K562 (cell line): ENCODE data around the gene COPB2. TPM values are rescaled to one million over a fixed set of nuclear protein-coding genes. Genes with fewer than 3 reads are reported as not detected.

Source experiments
- ATAC-seq: fragments of 200-7000 bp; cut with Tn5 transposase; 3 replicates; pipeline ENCODE4 v1.9.1; 2020; ENCODE audit warnings: moderate library complexity
- BruUV-seq: library from RNA; stranded (reverse); fragments of 400-500 nt; replicated peaks from 2 replicates; lab custom pipeline; 2021; lab: Mats Ljungman, UMichigan
- CTCF ChIA-PET: fragments of 300-600 bp; formaldehyde crosslinking; extraction: SDS; loops from one replicate; lab custom pipeline; 2021; ENCODE audit warnings: low intra/inter-chr PET ratio; lab: Yijun Ruan, JAX
- POLR2A ChIA-PET: fragments of 300-600, 350-650 bp; sonication (Branson Sonifier 250); formaldehyde crosslinking; extraction: SDS; loops from one replicate; lab custom pipeline; 2021; ENCODE audit warnings: antibody characterized with exemption, inconsistent platforms; lab: Yijun Ruan, JAX
- DNase-seq, 4 experiments: peaks; one replicate each; pipeline versions ENCODE4 v3.0.0 to v3.0.0-alpha.2; 2011 to 2018; ENCODE audit warnings: low spot score in 3 of 4, mixed read lengths in 3 of 4; ENCODE audit errors: extremely low read depth in 1 of 4
- FAIRE-seq: peaks from 2 replicates; lab custom pipeline; 2011; peaks lifted over from hg19 to GRCh38; lab: Jason Lieb, UNC
- H2AFZ ChIP-seq: 2 replicates; pipeline ENCODE4 v1.6.0; 2011; ENCODE audit warnings: low read depth, low read length, control low read depth, inconsistent platforms
- H3K27ac ChIP-seq: fragments of 200-600 bp; 3 replicates; pipeline ENCODE4 v1.8.0; 2011; ENCODE audit warnings: low read depth, mild to moderate bottlenecking, control low read depth, inconsistent platforms, low read length, moderate library complexity, mixed read lengths; ENCODE audit errors: extremely low read depth
- H3K27me3 ChIP-seq, 2 experiments: fragments of 300-600 bp in 1 of 2; 2 replicates in 1 of 2; 3 replicates in 1 of 2; pipeline versions ENCODE4 v1.6.0 to v1.8.0; 2011; ENCODE audit warnings: inconsistent platforms in 2 of 2, low read length in 2 of 2, mild to moderate bottlenecking in 1 of 2, mixed read lengths in 1 of 2, moderate library complexity in 1 of 2; ENCODE audit not compliant: control insufficient read depth in 2 of 2, insufficient read depth in 2 of 2
- H3K36me3 ChIP-seq: fragments of 300-600 bp; 3 replicates; pipeline ENCODE4 v1.8.0; 2011; ENCODE audit warnings: mild to moderate bottlenecking, low read length, inconsistent platforms; ENCODE audit not compliant: control insufficient read depth, insufficient read depth
- H3K4me1 ChIP-seq, 2 experiments: fragments of 200-600 bp in 1 of 2; replicated peaks in 1 of 2; 2 replicates in 1 of 2; 3 replicates in 1 of 2; pipeline versions ENCODE4 v1.5.1 to v1.8.0; 2011; ENCODE audit warnings: inconsistent platforms in 2 of 2, low read length in 2 of 2, mild to moderate bottlenecking in 1 of 2, mixed read lengths in 1 of 2, moderate library complexity in 1 of 2; ENCODE audit not compliant: control insufficient read depth in 2 of 2, insufficient read depth in 2 of 2
- H3K4me2 ChIP-seq: 2 replicates; pipeline ENCODE4 v1.6.1; 2011; ENCODE audit warnings: low read length, control low read depth, inconsistent platforms, mixed read lengths; ENCODE audit not compliant: insufficient read depth
- H3K4me3 ChIP-seq: fragments of 200-600 bp; sonication (generic), shearing (Covaris generic); 2 replicates; pipeline ENCODE4 v1.5.1; 2016; ENCODE audit warnings: control low read depth, inconsistent platforms
- H3K79me2 ChIP-seq: fragments of 200-600 bp; 3 replicates; pipeline ENCODE4 v1.8.0; 2011; ENCODE audit warnings: low read length, inconsistent platforms; ENCODE audit not compliant: control insufficient read depth, insufficient read depth
- H3K9ac ChIP-seq, 2 experiments: 2 replicates each; pipeline versions ENCODE4 v1.6.0 to v1.6.1; 2011; ENCODE audit warnings: low read depth in 2 of 2, low read length in 2 of 2, control low read depth in 1 of 2, inconsistent platforms in 1 of 2, mild to moderate bottlenecking in 1 of 2, mixed read lengths in 1 of 2; ENCODE audit not compliant: insufficient read depth in 1 of 2
- H3K9me1 ChIP-seq: one replicate; pipeline ENCODE4 v1.6.0; 2011; ENCODE audit warnings: inconsistent platforms, mild to moderate bottlenecking, low read length, moderate library complexity; ENCODE audit not compliant: control insufficient read depth, insufficient read depth
- H3K9me3 ChIP-seq: replicated peaks from 2 replicates; pipeline ENCODE4 v1.5.1; 2011; ENCODE audit warnings: low read depth, low read length, inconsistent platforms; ENCODE audit not compliant: control insufficient read depth, insufficient read depth
- H4K20me1 ChIP-seq: replicated peaks from 2 replicates; pipeline ENCODE4 v1.6.1; 2011; ENCODE audit warnings: low read length, inconsistent platforms, mixed read lengths; ENCODE audit not compliant: control insufficient read depth, insufficient read depth
- RBM25 ChIP-seq: fragments of 200-400 bp; formaldehyde crosslinking; IDR thresholded peaks from 2 replicates; pipeline ENCODE4 v1.6.1; 2018; ENCODE audit warnings: low read length, low read depth, moderate library complexity; ENCODE audit not compliant: severe bottlenecking
- THAP7 ChIP-seq: fragments of 250-450 bp; sonication (Bioruptor Pico); IDR thresholded peaks from 2 replicates; pipeline ENCODE4 v1.5.0; 2021
- THRB ChIP-seq: fragments of 450-650 bp; formaldehyde crosslinking; conservative IDR thresholded peaks from 2 replicates; pipeline ENCODE4 v1.4.0; 2022; ENCODE audit warnings: mild to moderate bottlenecking, missing genetic modification characterization
- ZFP36 ChIP-seq: fragments of 150-350 bp; IDR thresholded peaks from 2 replicates; pipeline ENCODE4 v1.6.1; 2018; ENCODE audit warnings: low read length, low read depth; ENCODE audit not compliant: partially characterized antibody
- WGBS: fragments of 100-300 bp; shearing (Covaris generic); methylation state at CpG from one replicate; pipeline ENCODE4 v1.1.6; 2016; ENCODE audit warnings: low coverage, mixed read lengths; ENCODE audit not compliant: insufficient coverage; ENCODE audit errors: missing lambda C conversion rate; 5-methylcytosine and 5-hydroxymethylcytosine counted together
- in situ Hi-C: fragments of 300-500 bp; cut with MboI; formaldehyde crosslinking; loops from 4 replicates; pipeline ENCODE4 v1.15.0; 2018; ENCODE audit warnings: inconsistent platforms, mixed read lengths
- intact Hi-C: fragments of 100-400 bp; cut with micrococcal nuclease; formaldehyde crosslinking; loops from 2 replicates; pipeline ENCODE4 v1.14.2; 2022
- polyA plus RNA-seq, 8 experiments: library from polyadenylated mRNA; depleted of rRNA in 4 of 8; stranded (reverse) in 5 of 8; unstranded in 3 of 8; fragments of >200 nt; fragmentation: Nextera tagmentation in 2 of 8; fragmentation: Illumina TruSeq in 1 of 8; extraction: Ambion mirVana in 2 of 8; extraction: Trizol in 1 of 8; gene quantifications; 2 replicates each; pipeline versions ENCODE4 v1.2.1 to v1.2.3, GENCODE V29; 2011 to 2014; ENCODE audit warnings: inconsistent platforms in 1 of 8, missing spikeins in 1 of 8
- total RNA-seq, 7 experiments: library from RNA; depleted of rRNA in 6 of 7; stranded (reverse); fragments of >200 nt in 6 of 7; fragmentation: Illumina TruSeq in 2 of 7; extraction: Trizol in 2 of 7; gene quantifications; 2 replicates each; pipeline versions ENCODE4 v1.2.1 to v1.2.3, GENCODE V29; 2011 to 2021; ENCODE audit warnings: low replicate concordance in 1 of 7

Gene COPB2
- total and polyA plus RNA-seq, 9 of the 15 experiments (the other 6 are each of a cell fraction or from before 2014, with no cell fraction given) = 64.3 to 189 (median 130) TPM

GRCh38 chr3:139311557-139311956, 77.9 kb downstream of the COPB2 start:
- CTCF ChIA-PET = no interaction called here
- FAIRE-seq = no peak
- no peak for DNase-seq
- Histone ChIP-seq H3K79me2 (no peaks in the 10 kb centered on the region), H3K9me3 (no peaks in the 10 kb centered on the region), H3K4me3 (no peak overlapping the region), H2AFZ (no peak overlapping the region), H3K9me1 (peaks cover 3% of the 10 kb centered on the region), H3K27ac (no peak overlapping the region), H3K4me2 (no peak overlapping the region), H3K4me1 (peaks cover 34 to 70% of the 10 kb centered on the region in 2 experiments), H4K20me1 (no peaks in the 10 kb centered on the region), H3K9ac (no peak overlapping the region; a peak in 1 of 4 replicates), H3K27me3 (no peaks in the 10 kb centered on the region), H3K36me3 (no peaks in the 10 kb centered on the region)
- TF ChIP-seq RBM25 (peak; percentile 90), THRB (CRISPR knock-in tag) (no peak), ZFP36 (peak; percentile 68)
- intact Hi-C loops (no loop called here), in situ Hi-C loops (no loop called here)
- POLR2A ChIA-PET = interaction anchor here (0.5 to 1.5 kb wide), 6 partner anchors 8 to 921 kb away, joined by 3 to 7 read pairs (median 3); no protein-coding TSS in a partner anchor
- BruUV-seq = no TSS peak
- ATAC-seq = no peak
- WGBS = 76% methylated on average over 1 of the region's 1 CpG

- ChIA-PET POLR2A (interaction anchor here (0.6 to 1.5 kb wide), 6 partner anchors 9 to 358 kb away, joined by 3 to 7 read pairs (median 3); no protein-coding TSS in a partner anchor), CTCF (no interaction called here)
These were observed 78.9 kb downstream of the COPB2 start for GRCh38 chr3:139310474-139310933.

More at GRCh38 chr3:139310474-139310933, 78.9 kb downstream of the COPB2 start:
- FAIRE-seq = no peak
- no peaks in the 10 kb centered on the region for H3K36me3 ChIP-seq
- H2AFZ ChIP-seq = peak overlapping the region; percentile 70
- no peak for ATAC-seq
- no peaks in the 10 kb centered on the region for H4K20me1 ChIP-seq
- in situ Hi-C loops (no loop called here), intact Hi-C loops (no loop called here)
- 54% methylated on average over 8 of the region's 8 CpGs for WGBS
- H3K27ac ChIP-seq = no peak overlapping the region
- no peak overlapping the region; a peak in 1 of 4 replicates for H3K9ac ChIP-seq
- no TSS peak for BruUV-seq
- DNase-seq = no peak
- H3K4me3 ChIP-seq = no peak overlapping the region
- no peak for TF ChIP-seq THAP7 (CRISPR knock-in tag)
- H3K27me3 ChIP-seq = no peaks in the 10 kb centered on the region
- H3K79me2 ChIP-seq = no peaks in the 10 kb centered on the region
- no peak overlapping the region for H3K4me2 ChIP-seq
- H3K9me1 ChIP-seq = peaks cover 3% of the 10 kb centered on the region
- H3K9me3 ChIP-seq = peaks cover 2% of the 10 kb centered on the region; the same call in 1 of the 2 replicates
- H3K4me1 ChIP-seq = peaks cover 43 to 80% of the 10 kb centered on the region in 2 experiments
